IPS DF 19.7 (cell line): ENCODE results near the gene TTC34.

Source experiments
- DNase-seq: peaks from one replicate; pipeline ENCODE4 v3.0.0-alpha.2; 2013; ENCODE audit warnings: low read depth, low spot score

The TTC34 gene

GRCh38 chr1:2814511-2815075 lies 13.1 kb upstream of the TTC34 start:
- no peak for DNase-seq

GRCh38 chr1:2812939-2813653 lies 11.6 kb upstream of the TTC34 start:
- no peak for DNase-seq

GRCh38 chr1:2812136-2812535 lies 10.6 kb upstream of the TTC34 start:
- no peak for DNase-seq

- DNase-seq, result no peak
Observed at GRCh38 chr1:2811533-2811918, 10.0 kb upstream of the TTC34 start.

- no peak for DNase-seq
Observed at GRCh38 chr1:2810899-2811532, 9.5 kb upstream of the TTC34 start.

GRCh38 chr1:2810281-2810680 lies 8.8 kb upstream of the TTC34 start:
- DNase-seq, result no peak

GRCh38 chr1:2809656-2810055 lies 8.2 kb upstream of the TTC34 start:
- no peak for DNase-seq

- no peak for DNase-seq
Observed at GRCh38 chr1:2808831-2809605, 7.5 kb upstream of the TTC34 start.

- DNase-seq, result no peak
Observed at GRCh38 chr1:2808386-2808705, 6.9 kb upstream of the TTC34 start.

GRCh38 chr1:2807678-2808385 lies 6.3 kb upstream of the TTC34 start:
- DNase-seq, result no peak

- no peak for DNase-seq
Observed at GRCh38 chr1:2807036-2807435, 5.5 kb upstream of the TTC34 start.

- no peak for DNase-seq
Observed at GRCh38 chr1:2806591-2806990, 5.1 kb upstream of the TTC34 start.

- DNase-seq, result no peak
Observed at GRCh38 chr1:2805801-2806430, 4.4 kb upstream of the TTC34 start.

GRCh38 chr1:2804628-2805351 lies 3.3 kb upstream of the TTC34 start:
- DNase-seq, result no peak

- no peak for DNase-seq
Observed at GRCh38 chr1:2803931-2804627, 2.6 kb upstream of the TTC34 start.

- no peak for DNase-seq
Observed at GRCh38 chr1:2803086-2803930, 1.8 kb upstream of the TTC34 start.

GRCh38 chr1:2802421-2802961 lies 998 bp upstream of the TTC34 start:
- no peak for DNase-seq

- DNase-seq, result no peak
Observed at GRCh38 chr1:2801046-2801445, 447 bp downstream of the TTC34 start.

GRCh38 chr1:2800664-2801045 lies 838 bp downstream of the TTC34 start:
- no peak for DNase-seq
